Gastroesophageal sphincter (tissue), 4 donors: ENCODE data around the gene MDFIC2. TPM values are rescaled to one million over a fixed set of nuclear protein-coding genes. Genes with fewer than 3 reads are reported as not detected.

Experiments used
- ATAC-seq: fragments of 150-250 bp; one replicate; pipeline ENCODE4 v1.9.1; 2016; ENCODE audit warnings: mild to moderate bottlenecking, moderate library complexity
- H3K27ac ChIP-seq, 4 donors: fragments of 200-600 bp; sonication (generic) in 3 of 4; 1 replicate in 3 of 4; 2 replicates in 1 of 4; pipeline ENCODE4 v1.5.1; 2016 to 2019
- H3K27me3 ChIP-seq: fragments of 200-600 bp; sonication (generic); one replicate; pipeline ENCODE4 v1.5.1; 2019
- H3K36me3 ChIP-seq, 2 donors: fragments of 200-600 bp; sonication (generic); one replicate each; pipeline ENCODE4 v1.5.1; 2019; ENCODE audit warnings: control low read depth in 1 of 2
- H3K4me1 ChIP-seq, 3 donors: fragments of 200-600 bp; sonication (generic); 1 replicate in 2 of 3; 2 replicates in 1 of 3; pipeline ENCODE4 v1.5.1; 2016 to 2019; ENCODE audit warnings: control low read depth in 2 of 3
- H3K4me3 ChIP-seq, 2 donors: fragments of 200-600 bp; sonication (generic); one replicate each; pipeline ENCODE4 v1.5.1; 2019; ENCODE audit warnings: mild to moderate bottlenecking in 1 of 2, moderate library complexity in 1 of 2
- H3K9me3 ChIP-seq, 3 donors: fragments of 200-600 bp; sonication (generic); one replicate each; pipeline ENCODE4 v1.5.1; 2017 to 2019; ENCODE audit warnings: control low read depth in 2 of 3
- CTCF ChIP-seq, 4 experiments: fragments of 200-600 bp in 2 of 4; fragments of 450-650 bp in 2 of 4; sonication (generic) in 1 of 4; IDR thresholded peaks; one replicate each; pipeline ENCODE4 v1.5.1; 2017 to 2019; ENCODE audit warnings: antibody characterized with exemption in 4 of 4, mild to moderate bottlenecking in 2 of 4, moderate library complexity in 2 of 4
- EP300 ChIP-seq: sonication (generic); formaldehyde crosslinking; IDR thresholded peaks from one replicate; pipeline ENCODE4 v1.6.1; 2017; ENCODE audit warnings: antibody characterized with exemption, mild to moderate bottlenecking
- POLR2A ChIP-seq, 2 donors: fragments of 450-650 bp; IDR thresholded peaks; one replicate each; pipeline ENCODE4 v1.6.1; 2017; ENCODE audit warnings: antibody characterized with exemption in 2 of 2, mild to moderate bottlenecking in 2 of 2, moderate library complexity in 1 of 2
- POLR2AphosphoS5 ChIP-seq: sonication (generic); formaldehyde crosslinking; IDR thresholded peaks from one replicate; pipeline ENCODE4 v1.6.1; 2017; ENCODE audit warnings: antibody characterized with exemption
- WGBS, 2 donors: methylation state at CpG; one replicate each; pipeline ENCODE4 v1.1.5; 2018; ENCODE audit warnings: low coverage in 1 of 2; 5-methylcytosine and 5-hydroxymethylcytosine counted together
- total RNA-seq, 4 donors: library from RNA; depleted of rRNA; stranded (reverse); fragments of >200 nt; gene quantifications; one replicate each; pipeline ENCODE4 v1.1.0, GENCODE V29; 2016

MDFIC2 gene
- total RNA-seq, 4 donors from 2014 or later, result not detected

GRCh38 chr3:70248856-70249255 lies 63.6 kb downstream of the MDFIC2 start:
- Histone ChIP-seq H3K27ac (peak overlapping the region in 1 of 4 donors; percentile 62), H3K4me3 (no peak overlapping the region), H3K4me1 (peaks cover 0 to 11% (median 0%) of the 10 kb centered on the region in 3 donors), H3K27me3 (no peaks in the 10 kb centered on the region), H3K36me3 (no peaks in the 10 kb centered on the region), H3K9me3 (no peaks in the 10 kb centered on the region)
- 86 to 87% methylated on average over 4 of the region's 4 CpGs for WGBS, 2 donors
- no peak for TF ChIP-seq POLR2AphosphoS5
- no peak for TF ChIP-seq CTCF (IDR thresholded peaks at IDR 0.05)
- TF ChIP-seq EP300, result no peak
- TF ChIP-seq POLR2A (IDR thresholded peaks at IDR 0.05), result no peak
- no peak for ATAC-seq

GRCh38 chr3:70247955-70248354 lies 64.5 kb downstream of the MDFIC2 start:
- Histone ChIP-seq H3K27ac (no peak overlapping the region), H3K27me3 (no peaks in the 10 kb centered on the region), H3K36me3 (no peaks in the 10 kb centered on the region), H3K4me3 (no peak overlapping the region), H3K4me1 (peaks cover 0 to 11% (median 0%) of the 10 kb centered on the region in 3 donors), H3K9me3 (no peaks in the 10 kb centered on the region)
- WGBS, 2 donors, result 83% methylated on average over 2 of the region's 2 CpGs
- ATAC-seq, result no peak
- TF ChIP-seq CTCF (IDR thresholded peaks at IDR 0.05), result no peak
- TF ChIP-seq POLR2A (IDR thresholded peaks at IDR 0.05), result no peak
- no peak for TF ChIP-seq POLR2AphosphoS5
- no peak for TF ChIP-seq EP300

- H3K27me3 ChIP-seq, result no peaks in the 10 kb centered on the region
- no peak overlapping the region for H3K27ac ChIP-seq
- H3K4me1 ChIP-seq, result peaks cover 0 to 29% (median 0%) of the 10 kb centered on the region in 3 donors
- no peak for ATAC-seq
- 67 to 85% methylated on average over 4 of the region's 4 CpGs for WGBS, 2 donors
- no peak overlapping the region for H3K4me3 ChIP-seq
- H3K9me3 ChIP-seq, result no peaks in the 10 kb centered on the region
- TF ChIP-seq POLR2A (IDR thresholded peaks at IDR 0.05) (no peak), CTCF (IDR thresholded peaks at IDR 0.05) (no peak), POLR2AphosphoS5 (no peak), EP300 (no peak)
- no peaks in the 10 kb centered on the region for H3K36me3 ChIP-seq
Measured at GRCh38 chr3:70245746-70246525, 66.5 kb downstream of the MDFIC2 start.

GRCh38 chr3:70244422-70244821 lies 68.0 kb downstream of the MDFIC2 start:
- H3K4me1 ChIP-seq, result peaks cover 0 to 25% (median 0%) of the 10 kb centered on the region in 3 donors
- 77 to 80% methylated on average over 2 of the region's 2 CpGs for WGBS, 2 donors
- no peak for ATAC-seq
- H3K27ac ChIP-seq, result no peak overlapping the region
- no peak overlapping the region for H3K4me3 ChIP-seq
- no peak for TF ChIP-seq POLR2AphosphoS5
- no peak for TF ChIP-seq POLR2A (IDR thresholded peaks at IDR 0.05)
- no peak for TF ChIP-seq EP300
- TF ChIP-seq CTCF (IDR thresholded peaks at IDR 0.05), result no peak
- no peaks in the 10 kb centered on the region for H3K27me3 ChIP-seq
- H3K36me3 ChIP-seq, result no peaks in the 10 kb centered on the region
- no peaks in the 10 kb centered on the region for H3K9me3 ChIP-seq

GRCh38 chr3:70242297-70242882 lies 70.0 kb downstream of the MDFIC2 start:
- Histone ChIP-seq H3K4me3 (no peak overlapping the region), H3K27ac (peak overlapping the region in 1 of 4 donors; percentile 19), H3K4me1 (peaks cover 0 to 22% (median 0%) of the 10 kb centered on the region in 3 donors), H3K27me3 (no peaks in the 10 kb centered on the region), H3K9me3 (no peaks in the 10 kb centered on the region), H3K36me3 (no peaks in the 10 kb centered on the region)
- ATAC-seq, result no peak
- WGBS, 2 donors, result 43 to 67% methylated on average over 2 of the region's 2 CpGs
- TF ChIP-seq EP300, result no peak
- TF ChIP-seq CTCF (IDR thresholded peaks at IDR 0.05), result no peak
- TF ChIP-seq POLR2AphosphoS5, result no peak
- no peak for TF ChIP-seq POLR2A (IDR thresholded peaks at IDR 0.05)
